ENCODE measurements around the gene CEP104. TPM values are rescaled to one million over a fixed set of nuclear protein-coding genes. Genes with fewer than 3 reads are reported as not detected.

The CEP104 gene
- 19.2 and 22.7 TPM in 2 replicates for polyA plus RNA-seq (2012; rRNA removed)
- polyA plus RNA-seq (2012; cell fraction: cytosol; rRNA removed) = 19.8 and 23.1 TPM in 2 replicates
- 31.2 and 32.1 TPM in 2 replicates for polyA plus RNA-seq (2012; cell fraction: nucleus; rRNA removed)

DNA sequence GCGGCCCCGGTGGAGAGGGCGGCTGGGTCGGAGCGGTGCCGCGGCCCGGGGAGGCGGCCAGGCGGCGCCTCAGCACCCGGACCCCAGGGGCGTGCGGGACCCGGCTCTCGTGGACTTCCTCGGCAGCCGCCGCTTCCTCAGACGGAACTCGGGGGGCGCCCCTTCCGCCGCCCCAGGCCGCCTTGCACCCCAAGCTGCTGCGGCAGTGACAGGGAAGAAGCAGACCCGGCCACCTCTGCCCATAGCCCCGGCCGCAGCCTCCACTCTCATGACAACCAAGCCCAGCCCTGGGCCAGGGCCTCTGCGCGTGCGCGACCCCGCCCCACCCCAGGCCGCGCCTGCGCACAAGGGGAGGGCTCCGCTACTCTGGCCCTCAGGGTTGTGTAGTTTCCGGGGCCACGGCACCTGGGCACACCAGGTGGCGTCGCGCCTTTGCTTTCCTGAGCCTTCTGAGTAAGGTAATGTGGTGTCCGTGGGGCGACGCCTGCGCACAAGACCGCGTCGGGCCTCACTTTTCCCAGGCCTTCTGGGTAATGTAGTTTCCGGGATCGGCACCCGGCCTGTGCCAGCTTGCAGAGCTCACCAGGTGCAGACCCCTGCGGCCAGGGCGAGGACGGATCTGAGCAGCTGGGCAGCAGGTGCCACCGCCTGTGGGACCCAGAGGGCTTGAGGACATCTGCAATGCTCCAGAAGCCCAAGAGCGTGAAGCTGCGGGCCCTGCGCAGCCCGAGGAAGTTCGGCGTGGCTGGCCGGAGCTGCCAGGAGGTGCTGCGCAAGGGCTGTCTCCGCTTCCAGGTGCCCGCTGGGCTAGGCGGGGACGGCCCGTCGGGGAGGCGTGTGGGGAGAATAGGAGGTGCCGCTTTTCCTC lies at the start of gene CEP104, which contains the start of gene DFFB:
Gene CEP104, minus strand, starts transcription at position 289 of the 868 bp plus-strand sequence. CDS start 4,804 bp downstream, outside the sequence.
Gene DFFB, plus strand, starts transcription at position 554 of the 868 bp plus-strand sequence. Its CDS starts 128 bp downstream, at position 682.
- POLR2A ChIA-PET = interaction anchor here (0.8 kb wide), 1 partner anchor 11 kb away, joined by 3 read pairs; no protein-coding TSS in a partner anchor
- DNase-seq = peak; percentile 100
- peaks cover 4 to 16% of the 10 kb centered on the region in 2 experiments; a peak in 1 of 4 replicates for H3K4me1 ChIP-seq (ENCODE audit: control insufficient read depth in 1 of 2, insufficient read depth in 2 of 2, low read depth in 1 of 2, low read length in 1 of 2)
- WGBS (ENCODE audit: low lambda C conversion rate) = 6% methylated on average over 17 of the region's 73 CpGs
- H3K9me3 ChIP-seq = no peaks in the 10 kb centered on the region
- H3K79me2 ChIP-seq (ENCODE audit: insufficient read depth) = peaks cover 39% of the 10 kb centered on the region
- CTCF ChIA-PET = interaction anchor here (0.7 to 2.0 kb wide), 7 partner anchors 8 to 404 kb away, joined by 3 to 6 read pairs (median 4); no protein-coding TSS in a partner anchor
- H3K9ac ChIP-seq = peak within 1 kb of the TSS; percentile 73
- peak within 1 kb of the TSS; percentile 76 to 88 for H3K4me3 ChIP-seq (ENCODE audit: low read depth in 2 of 2, low read length in 1 of 2)
- peak within 1 kb of the TSS; percentile 96 for H3K4me2 ChIP-seq
- no peaks in the 10 kb centered on the region for H3K36me3 ChIP-seq (replicated peaks in 1 of 2; ENCODE audit: control insufficient read depth in 1 of 2, insufficient read depth in 2 of 2, low read length in 1 of 2)
- no peaks in the 10 kb centered on the region for H3F3A ChIP-seq (replicated peaks; ENCODE audit: insufficient read depth)
- H2AFZ ChIP-seq (ENCODE audit: low read depth) = peak within 1 kb of the TSS; percentile 89
- H4K20me1 ChIP-seq (ENCODE audit: insufficient read depth) = peaks cover 9% of the 10 kb centered on the region; the same call in 1 of the 2 replicates
- no peaks in the 10 kb centered on the region for H3K27me3 ChIP-seq (ENCODE audit: insufficient read depth)
- H3K9me2 ChIP-seq = no peaks in the 10 kb centered on the region
- peak within 1 kb of the TSS; percentile 31 to 66; a peak in 2 of 4 replicates for H3K27ac ChIP-seq (ENCODE audit: low read depth in 2 of 2, low read length in 1 of 2)
- TF ChIP-seq GATA2 (CRISPR knock-in tag; IDR thresholded peaks at IDR 0.05) (no peak), RAD21 (IDR thresholded peaks at IDR 0.05; ENCODE audit: low read length) (0 out of 2 replicates have a peak, but pooled peaks have one; percentile 9), MEF2A (IDR thresholded peaks at IDR 0.05; ENCODE audit: borderline replicate concordance, low read depth) (no peak), GABPA (IDR thresholded peaks at IDR 0.05; ENCODE audit: low read depth) (no peak), ZBTB33 (IDR thresholded peaks at IDR 0.05; ENCODE audit: borderline replicate concordance, low read depth) (no peak), YY1 (IDR thresholded peaks at IDR 0.05; ENCODE audit: low read depth) (peak; percentile 41; the same call in 1 of the 2 replicates), ELF1 (IDR thresholded peaks at IDR 0.05) (peak; percentile 46), JUND (IDR thresholded peaks at IDR 0.05) (no peak), RFX5 (IDR thresholded peaks at IDR 0.05; ENCODE audit: low read length) (no peak), RCOR1 (IDR thresholded peaks at IDR 0.05; ENCODE audit: low read length) (no peak), PBX3 (IDR thresholded peaks at IDR 0.05) (no peak), TAF1 (IDR thresholded peaks at IDR 0.05; ENCODE audit: borderline replicate concordance, low read depth, low read length) (no peak), SIN3A (IDR thresholded peaks at IDR 0.05; ENCODE audit: borderline replicate concordance, low read depth, low read length) (no peak), FOXM1 (IDR thresholded peaks at IDR 0.05; ENCODE audit: low read depth) (no peak), CHD2 (IDR thresholded peaks at IDR 0.05; ENCODE audit: low read length, partially characterized antibody) (no peak), NFIC (IDR thresholded peaks at IDR 0.05; ENCODE audit: borderline replicate concordance) (no peak), RXRA (IDR thresholded peaks at IDR 0.05; ENCODE audit: borderline replicate concordance, low read depth) (no peak), IRF3 (IDR thresholded peaks at IDR 0.05; ENCODE audit: low read depth, low read length) (no peak), POLR2AphosphoS5 (IDR thresholded peaks at IDR 0.05; ENCODE audit: low read depth, low read length) (peak; percentile 61; the same call in 1 of the 2 replicates), FOSL2 (IDR thresholded peaks at IDR 0.05; ENCODE audit: borderline replicate concordance, low read depth) (no peak), SMC3 (IDR thresholded peaks at IDR 0.05; ENCODE audit: low read depth, low read length) (no peak)
- TF ChIP-seq, protein P1, sequence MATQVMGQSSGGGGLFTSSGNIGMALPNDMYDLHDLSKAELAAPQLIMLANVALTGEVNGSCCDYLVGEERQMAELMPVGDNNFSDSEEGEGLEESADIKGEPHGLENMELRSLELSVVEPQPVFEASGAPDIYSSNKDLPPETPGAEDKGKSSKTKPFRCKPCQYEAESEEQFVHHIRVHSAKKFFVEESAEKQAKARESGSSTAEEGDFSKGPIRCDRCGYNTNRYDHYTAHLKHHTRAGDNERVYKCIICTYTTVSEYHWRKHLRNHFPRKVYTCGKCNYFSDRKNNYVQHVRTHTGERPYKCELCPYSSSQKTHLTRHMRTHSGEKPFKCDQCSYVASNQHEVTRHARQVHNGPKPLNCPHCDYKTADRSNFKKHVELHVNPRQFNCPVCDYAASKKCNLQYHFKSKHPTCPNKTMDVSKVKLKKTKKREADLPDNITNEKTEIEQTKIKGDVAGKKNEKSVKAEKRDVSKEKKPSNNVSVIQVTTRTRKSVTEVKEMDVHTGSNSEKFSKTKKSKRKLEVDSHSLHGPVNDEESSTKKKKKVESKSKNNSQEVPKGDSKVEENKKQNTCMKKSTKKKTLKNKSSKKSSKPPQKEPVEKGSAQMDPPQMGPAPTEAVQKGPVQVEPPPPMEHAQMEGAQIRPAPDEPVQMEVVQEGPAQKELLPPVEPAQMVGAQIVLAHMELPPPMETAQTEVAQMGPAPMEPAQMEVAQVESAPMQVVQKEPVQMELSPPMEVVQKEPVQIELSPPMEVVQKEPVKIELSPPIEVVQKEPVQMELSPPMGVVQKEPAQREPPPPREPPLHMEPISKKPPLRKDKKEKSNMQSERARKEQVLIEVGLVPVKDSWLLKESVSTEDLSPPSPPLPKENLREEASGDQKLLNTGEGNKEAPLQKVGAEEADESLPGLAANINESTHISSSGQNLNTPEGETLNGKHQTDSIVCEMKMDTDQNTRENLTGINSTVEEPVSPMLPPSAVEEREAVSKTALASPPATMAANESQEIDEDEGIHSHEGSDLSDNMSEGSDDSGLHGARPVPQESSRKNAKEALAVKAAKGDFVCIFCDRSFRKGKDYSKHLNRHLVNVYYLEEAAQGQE (IDR thresholded peaks at IDR 0.05; ENCODE audit: low read depth, low read length) = no peak
- TF ChIP-seq, protein P2, sequence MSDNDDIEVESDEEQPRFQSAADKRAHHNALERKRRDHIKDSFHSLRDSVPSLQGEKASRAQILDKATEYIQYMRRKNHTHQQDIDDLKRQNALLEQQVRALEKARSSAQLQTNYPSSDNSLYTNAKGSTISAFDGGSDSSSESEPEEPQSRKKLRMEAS (IDR thresholded peaks at IDR 0.05; ENCODE audit: low read depth) = peak; percentile 65; the same call in 1 of the 2 replicates
- TF ChIP-seq, protein P3, sequence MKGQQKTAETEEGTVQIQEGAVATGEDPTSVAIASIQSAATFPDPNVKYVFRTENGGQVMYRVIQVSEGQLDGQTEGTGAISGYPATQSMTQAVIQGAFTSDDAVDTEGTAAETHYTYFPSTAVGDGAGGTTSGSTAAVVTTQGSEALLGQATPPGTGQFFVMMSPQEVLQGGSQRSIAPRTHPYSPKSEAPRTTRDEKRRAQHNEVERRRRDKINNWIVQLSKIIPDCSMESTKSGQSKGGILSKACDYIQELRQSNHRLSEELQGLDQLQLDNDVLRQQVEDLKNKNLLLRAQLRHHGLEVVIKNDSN (IDR thresholded peaks at IDR 0.05; ENCODE audit: borderline replicate concordance, low read depth) = no peak

All from SK-N-SH (cell line).